ENCODE results near the gene FBP1.

The FBP1 gene

DNA sequence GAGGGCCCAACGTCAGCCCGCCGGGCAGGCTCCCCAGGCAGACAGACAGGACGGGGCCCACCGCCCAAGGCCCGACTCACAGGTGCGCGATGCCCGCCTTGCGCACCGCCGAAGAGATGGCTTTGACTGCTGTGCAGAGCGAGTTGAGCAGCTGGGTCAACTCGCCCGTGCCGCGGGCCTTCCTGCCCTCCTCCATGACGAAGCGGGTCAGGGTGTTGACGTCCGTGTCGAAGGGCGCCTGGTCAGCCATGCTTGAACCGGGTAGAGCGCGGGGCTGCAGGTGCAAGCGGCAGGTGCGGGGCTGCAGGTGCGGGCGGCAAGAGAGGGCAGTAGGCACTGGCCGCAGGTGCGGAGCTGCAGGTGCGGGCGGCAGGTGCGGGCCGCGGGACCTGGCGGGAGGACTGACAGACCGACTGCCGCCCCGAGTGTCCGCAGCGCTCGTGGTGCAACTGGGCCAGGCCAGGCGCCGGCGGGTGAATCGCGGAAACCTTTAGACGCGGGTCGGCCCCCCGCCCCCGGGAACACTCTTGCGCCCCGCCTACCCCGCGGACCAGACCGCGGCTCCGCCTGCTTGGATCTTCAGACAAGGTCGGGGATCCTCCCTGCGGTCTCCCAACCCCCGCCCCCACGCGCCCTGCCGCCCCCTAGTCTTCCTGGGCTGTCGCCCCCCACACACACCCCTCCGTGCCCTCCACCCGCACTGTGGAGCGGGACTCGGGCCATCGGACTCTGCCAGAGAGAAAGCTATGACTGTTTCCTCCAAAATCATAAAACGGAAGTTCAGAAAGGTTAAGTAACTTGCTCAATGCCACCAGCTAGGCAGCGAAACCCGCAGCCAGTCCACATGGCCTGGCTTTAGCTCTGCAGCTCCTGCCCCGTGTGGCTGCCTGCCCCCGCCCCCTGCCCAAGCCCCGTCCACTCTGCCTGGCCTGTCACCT lies at the start of gene FBP1:
Gene FBP1, minus strand, starts transcription at position 458 of the 938 bp plus-strand sequence. Its CDS starts 208 bp downstream, at position 250.
- FAIRE-seq: no peak

DNA sequence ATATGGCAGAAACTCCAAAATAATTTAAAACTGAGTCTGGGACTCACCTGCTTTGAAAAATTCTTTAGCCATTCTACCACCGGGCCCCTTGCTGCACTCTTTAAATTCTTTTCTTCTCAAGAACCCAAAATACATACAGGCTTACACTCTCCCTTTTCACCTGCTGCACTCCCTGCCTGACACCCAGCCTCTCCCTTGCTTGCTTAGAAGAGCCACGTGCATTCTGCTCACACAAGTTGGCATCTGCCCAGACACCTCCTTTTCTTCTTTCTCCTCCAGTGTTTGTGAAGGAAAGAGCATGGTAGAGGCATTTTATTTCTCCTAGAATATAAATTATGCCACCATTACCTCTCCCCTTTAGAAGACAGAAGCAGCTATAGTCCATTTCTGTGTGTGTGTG lies 48.1 kb upstream of the FBP1 start:
- no peak for FAIRE-seq

DNA sequence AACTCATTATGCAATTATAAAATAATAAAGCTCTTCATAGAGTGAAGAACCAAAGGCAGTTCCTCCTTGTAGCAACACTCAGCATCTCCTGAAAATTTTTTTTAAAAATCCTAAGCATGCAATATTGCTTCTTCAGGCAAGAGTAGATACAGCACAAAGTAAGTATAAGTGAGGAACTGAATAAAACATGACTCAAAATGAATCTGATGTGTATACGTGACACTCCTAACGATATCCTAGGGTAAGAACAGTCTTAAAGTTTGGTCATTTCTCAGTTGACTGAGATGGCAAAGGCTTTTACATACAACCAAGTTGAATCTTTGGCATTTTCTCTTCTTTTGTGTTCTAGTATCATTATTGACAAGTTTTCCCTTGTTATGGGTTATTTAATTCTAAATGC lies 46.0 kb upstream of the FBP1 start:
- no peak for FAIRE-seq

DNA sequence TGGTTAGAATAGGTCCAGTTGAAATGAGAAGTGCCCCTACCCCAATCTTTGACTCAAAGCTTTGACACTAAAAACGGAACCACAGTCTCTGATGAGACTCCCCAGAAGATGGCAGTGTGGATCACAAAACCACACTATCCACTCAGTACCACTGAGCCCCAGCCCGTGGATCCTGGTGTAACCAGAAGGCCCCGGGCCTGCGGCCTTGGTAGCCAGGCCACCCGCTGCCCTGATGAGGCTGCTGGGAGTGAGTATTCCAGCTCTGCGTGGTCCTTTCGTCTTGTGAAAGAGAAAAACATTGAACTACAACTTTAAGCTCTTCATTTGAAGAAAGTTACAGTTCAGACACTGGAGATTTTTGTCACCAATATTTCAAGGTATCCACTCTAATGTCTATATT lies 42.2 kb upstream of the FBP1 start:
- no peak for FAIRE-seq

DNA sequence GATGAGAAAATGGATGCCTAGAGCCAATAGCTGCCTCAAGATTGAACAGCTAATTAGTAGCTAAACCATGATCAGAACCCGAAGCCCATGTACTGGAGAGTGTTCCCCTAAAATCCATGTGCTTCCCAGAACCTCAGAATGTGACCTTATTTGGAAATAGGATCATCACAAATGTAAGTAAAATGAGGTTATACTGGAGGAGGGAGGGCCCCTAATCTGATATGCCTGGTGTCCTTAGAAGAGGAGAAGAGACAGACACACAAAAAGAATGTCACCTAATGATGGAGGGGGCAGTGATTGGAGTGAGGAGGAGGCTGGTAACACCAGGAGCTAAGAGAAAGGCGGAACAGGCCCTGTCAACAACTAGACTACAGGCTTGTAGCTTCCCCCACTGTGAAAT lies 41.3 kb upstream of the FBP1 start:
- FAIRE-seq: no peak

DNA sequence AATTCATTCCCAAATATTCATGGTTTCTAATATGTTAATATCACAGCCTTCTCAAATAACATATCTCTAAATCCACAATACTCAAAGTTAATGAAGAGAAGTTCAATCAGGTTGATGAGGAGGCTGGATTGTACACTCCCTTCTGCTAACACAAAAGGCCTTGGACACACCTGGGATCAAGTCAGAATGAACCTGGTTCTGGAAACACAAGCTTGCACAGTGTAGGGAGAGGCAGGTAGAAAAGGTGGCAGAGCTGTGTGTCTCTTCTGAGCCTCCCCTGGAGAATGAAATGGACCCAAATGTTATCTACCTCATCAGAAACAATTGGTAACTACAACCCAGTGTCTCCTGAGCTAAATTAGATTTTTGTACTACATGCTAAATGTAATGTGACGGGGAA lies 40.7 kb upstream of the FBP1 start:
- FAIRE-seq: no peak

DNA sequence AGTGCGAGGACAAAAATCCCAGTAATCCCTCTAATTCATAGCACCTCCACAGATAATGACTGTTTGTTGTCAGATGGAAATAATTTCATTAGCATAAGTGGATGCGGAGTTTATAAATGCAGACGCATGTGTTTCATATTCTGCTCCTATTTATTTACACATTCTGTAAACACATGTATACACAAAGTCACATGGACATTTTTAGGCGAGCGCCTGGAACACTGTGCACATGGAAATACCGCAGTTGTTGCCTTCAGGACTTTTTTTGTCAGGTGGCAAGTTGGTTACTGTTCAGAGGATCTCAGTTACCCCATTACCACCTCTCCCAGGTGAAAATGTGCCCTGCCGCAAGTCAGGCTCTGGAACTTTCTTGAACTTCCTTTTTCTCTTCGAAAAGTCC lies 40.3 kb upstream of the FBP1 start:
- FAIRE-seq: no peak

DNA sequence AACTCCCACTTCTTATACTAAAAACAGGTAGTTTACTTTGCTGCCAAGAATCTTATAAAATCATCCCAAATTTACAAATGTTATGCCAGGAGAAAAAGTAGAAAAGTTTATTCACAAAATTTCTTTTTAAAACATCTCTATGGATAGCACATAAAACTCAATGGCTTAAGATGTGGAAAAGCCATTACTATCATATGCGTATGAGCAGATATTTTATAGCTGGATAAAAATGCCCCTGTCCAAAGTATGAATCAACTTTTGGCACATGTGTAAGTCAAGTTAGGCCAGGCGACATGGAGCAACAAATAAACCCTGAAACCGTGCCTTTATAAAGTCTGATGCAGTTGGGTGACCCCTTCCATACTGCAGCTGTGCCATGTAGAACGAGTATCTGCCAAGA lies 38.6 kb upstream of the FBP1 start:
- no peak for FAIRE-seq

DNA sequence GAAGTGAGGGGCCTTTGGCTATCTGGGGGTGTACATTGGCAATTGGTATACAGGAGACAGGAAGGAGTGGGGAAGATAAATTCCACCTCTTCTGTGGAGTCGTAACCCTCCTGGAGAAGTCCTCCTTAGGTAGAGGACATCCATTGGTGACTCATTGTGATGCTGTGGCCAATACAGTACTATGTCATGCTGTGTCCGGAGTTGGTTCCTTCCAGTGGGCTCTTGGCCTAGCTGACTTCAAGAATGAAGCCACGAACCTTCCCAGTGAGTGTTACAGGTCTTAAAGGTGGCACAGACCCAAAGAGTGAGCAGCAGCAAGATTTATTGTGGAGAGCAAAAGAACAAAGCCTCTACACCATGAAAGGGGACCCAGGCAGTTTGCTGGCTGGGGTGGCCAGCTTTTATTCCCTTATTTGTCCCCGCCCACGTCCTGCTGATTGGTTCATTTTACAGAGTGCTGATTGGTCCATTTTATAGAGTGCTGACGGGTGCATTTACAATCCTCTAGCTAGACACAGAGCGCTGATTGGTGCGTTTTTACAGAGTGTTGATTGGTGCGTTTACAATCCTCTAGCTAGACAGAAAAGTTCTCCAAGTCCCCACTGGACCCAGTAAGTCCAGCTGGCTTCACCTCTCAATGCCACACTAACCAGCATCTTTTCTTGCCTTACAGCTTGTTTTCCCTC lies 37.3 kb upstream of the FBP1 start:
- FAIRE-seq: no peak

DNA sequence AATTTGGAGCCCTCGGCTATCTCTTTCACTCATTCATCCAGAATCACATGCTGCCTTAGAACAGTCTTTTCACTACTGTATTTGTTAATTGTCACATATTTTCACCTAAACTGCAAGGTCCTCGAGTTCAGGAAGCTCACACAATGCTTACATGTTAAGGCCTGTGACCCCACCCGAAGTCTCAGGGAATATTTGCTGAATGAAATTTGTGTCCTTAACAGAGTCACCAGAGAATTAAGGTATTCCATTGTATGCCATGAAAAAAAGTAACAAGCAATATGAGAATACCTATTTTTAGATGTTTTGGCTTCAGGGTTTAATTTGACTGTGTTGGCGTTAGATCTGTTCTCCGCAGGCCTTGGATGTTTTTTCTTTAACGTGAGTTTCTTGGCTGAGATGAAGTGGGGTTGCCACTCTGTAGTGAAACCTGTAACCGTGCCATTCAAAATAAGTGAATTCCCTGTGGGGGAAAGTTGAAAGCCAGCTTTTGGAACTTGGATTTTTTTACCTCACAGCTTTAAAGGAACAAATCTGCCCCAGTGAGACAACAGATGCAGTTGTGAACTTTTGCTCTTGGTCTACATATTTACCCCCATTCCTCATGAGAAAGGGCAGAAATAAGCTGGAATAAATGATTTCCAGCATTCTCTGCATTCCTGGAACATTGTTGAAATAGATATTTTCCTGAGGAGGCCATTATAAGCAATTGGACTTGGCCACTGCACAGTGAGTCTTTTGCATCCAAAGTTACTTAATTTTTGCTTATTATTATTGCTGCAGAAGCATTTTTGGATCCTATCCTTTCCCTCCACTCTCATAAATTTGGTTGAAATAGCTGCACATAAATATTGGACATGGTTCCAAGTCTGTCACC lies 35.9 kb upstream of the FBP1 start:
- no peak for FAIRE-seq

DNA sequence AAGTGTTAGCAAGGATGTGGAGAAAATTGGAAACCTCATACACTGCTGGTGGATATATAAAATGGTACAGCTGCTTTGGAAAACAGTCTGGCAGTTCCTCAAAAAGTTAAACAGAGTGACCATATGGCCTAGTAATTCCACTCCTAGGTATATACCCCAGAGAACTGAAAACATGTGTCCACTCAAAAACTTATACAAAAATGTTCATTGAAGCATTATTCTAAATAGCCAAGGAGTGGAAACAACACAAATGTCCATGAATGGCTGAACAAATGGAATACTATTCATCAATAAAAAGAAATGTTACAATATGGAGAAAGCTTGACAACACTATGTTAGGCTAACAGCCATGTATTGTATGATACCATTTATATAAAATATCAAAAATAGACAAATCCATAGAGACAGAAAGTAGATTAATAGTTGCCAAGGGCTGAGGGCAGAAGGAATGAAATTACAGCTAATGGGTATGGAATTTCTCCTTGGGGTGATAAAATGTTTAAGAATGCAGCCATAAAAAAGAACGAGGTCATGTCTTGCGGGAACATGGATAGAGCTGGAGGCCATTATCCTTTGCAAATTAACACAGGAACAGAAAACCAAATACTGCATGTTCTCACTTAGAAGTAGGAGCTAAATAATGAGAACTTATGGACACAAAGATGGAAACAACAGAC lies 33.6 kb upstream of the FBP1 start:
- FAIRE-seq: no peak

DNA sequence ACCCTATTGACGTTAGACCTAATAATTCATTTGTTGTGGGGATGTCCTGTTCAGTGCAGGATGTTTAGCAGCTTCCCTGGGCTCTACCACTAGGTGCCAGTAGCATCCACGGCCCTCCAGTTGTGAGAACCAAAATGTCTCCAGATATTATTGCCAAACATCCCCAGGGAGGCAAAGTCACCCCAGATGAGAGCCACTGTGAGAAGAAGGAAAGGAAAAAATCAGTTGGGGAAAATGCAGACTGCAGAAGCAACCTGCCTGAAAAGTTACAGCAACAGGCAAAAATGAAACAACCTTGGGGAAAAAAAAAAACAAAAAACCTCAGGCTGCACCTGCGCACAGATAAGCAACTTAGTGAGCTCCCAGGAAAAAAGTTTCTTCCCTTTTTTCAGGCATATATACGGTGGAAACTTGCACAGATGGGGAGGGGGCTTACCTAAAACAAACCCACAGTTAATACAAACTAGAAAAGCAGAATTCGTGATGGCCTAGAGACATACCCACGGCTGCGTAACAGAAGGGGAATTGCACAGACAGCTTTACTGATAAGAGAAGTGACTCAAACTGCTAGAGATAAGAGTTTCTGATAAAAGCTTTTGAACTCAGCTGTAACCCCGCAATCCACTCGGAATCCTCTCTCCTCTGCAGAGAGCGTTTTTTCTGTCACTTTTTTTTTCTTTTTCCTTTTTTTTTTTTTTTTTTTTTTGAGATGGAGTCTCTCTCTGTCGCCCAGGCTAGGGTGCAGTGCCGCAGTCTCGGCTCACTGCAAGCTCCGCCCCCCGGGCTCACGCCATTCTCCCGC lies 29.8 kb upstream of the FBP1 start:
- no peak for FAIRE-seq

DNA sequence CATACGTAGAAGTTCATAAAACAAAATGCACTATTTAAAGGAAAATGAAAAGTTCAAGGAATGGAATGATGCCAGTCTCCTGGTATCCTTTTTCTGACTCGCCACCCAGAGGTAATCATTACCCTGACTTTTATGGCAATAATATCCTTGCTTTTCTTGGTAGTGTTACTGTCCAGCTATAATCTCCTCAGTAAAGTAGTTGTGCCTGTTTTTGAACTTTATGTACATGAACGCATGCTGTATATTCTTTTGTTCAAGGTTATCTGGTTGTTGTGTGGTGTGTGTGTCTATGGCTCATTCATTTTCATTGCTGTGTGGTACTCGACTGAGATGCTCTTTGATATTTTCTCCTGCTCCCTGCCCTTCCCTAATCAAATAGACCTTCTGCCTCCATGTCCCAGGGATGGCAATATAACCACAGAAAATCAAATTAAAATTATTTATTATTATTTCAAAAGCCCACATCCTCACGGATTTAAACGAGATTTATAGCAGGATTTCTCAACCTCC lies 29.2 kb upstream of the FBP1 start:
- no peak for FAIRE-seq

DNA sequence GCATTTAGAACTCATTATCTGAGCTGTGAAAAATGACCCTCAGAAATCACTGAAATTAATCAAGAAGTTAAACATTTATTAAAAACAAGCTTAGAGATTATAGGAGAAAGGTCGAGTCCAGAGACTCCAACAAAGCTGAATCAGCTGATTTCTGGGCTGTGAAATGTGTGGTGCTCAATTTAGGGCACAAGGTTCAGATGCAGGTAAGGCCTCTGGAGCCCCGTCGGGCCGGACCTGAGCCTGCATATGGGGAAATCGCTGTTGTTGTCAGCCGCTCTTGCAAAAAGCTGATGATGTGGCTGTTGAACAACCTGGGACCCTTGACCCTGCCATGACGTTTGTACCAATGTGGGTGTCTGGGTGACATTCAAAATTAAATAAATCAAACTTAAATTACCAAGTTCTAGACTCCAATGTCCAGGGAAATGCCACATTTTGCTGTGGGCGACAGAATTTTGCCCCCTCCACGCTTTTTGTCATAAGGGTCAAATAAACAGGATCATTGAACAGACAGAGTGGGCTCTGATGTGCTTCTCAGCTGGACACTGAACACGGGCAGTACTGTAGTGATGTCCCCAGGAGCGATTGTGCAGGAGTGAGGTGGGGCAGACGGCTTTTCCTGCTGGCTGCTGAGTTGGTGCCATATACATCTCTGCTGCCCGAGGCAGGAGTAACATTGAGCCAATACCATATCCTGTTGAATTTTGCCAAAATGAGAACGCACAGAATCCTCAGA lies 27.2 kb upstream of the FBP1 start:
- no peak for FAIRE-seq

DNA sequence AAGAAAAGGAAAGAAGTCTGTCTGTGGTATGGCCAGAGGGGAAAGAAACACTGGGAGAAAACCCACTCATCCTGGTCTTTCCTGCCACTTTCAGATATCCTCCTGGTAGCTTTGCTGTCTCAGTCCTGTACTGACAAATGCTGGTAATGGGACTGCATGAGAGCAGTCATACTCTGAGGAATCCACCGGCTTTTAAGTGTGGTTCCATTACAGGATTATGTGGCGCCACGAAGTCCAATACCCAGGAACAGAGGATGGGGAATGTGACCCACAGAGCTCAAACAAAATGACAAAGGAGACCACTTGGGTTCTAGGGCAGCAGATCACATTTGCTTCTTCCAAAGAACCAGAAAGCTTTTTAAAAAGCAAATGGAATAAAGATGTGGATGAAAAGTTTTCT lies 26.3 kb upstream of the FBP1 start:
- no peak for FAIRE-seq

DNA sequence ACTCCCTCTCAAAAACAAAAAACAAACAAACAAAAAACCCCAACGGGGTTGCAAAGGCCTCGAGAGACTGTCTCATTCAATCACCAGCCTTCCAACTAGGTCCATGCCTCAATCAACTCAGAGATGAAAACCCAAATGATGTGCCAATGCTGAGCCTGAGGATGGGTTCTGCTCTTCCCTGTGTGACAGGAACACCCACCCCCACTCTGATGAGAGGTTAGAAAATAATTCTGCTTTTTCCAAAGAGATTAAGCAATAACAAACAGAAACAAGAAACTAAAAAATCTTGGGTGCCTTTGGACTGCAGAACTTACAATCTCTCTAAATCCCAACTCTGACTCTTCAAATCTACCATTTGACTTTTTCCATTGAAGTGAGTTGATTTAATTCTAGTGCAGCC lies 25.5 kb upstream of the FBP1 start:
- FAIRE-seq: no peak

DNA sequence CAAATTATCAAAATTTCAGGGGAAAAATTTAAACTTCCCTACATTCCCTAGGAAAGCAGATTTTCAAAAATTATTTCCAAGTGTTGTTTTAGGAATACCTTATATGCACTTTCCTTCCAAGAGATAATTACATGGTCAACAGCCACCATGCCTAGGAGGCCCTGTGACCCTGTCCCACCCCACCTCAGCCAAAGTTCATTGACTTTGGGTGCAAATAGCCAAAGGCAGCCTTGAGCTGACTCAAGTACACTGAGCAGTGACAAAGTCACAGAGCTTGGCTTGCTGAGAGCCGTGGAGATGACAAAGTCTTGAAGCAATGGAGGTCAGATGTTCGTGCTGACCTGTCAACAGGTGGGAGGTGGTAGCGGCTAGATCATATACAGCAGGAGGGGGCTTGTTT lies 24.3 kb upstream of the FBP1 start:
- no peak for FAIRE-seq

DNA sequence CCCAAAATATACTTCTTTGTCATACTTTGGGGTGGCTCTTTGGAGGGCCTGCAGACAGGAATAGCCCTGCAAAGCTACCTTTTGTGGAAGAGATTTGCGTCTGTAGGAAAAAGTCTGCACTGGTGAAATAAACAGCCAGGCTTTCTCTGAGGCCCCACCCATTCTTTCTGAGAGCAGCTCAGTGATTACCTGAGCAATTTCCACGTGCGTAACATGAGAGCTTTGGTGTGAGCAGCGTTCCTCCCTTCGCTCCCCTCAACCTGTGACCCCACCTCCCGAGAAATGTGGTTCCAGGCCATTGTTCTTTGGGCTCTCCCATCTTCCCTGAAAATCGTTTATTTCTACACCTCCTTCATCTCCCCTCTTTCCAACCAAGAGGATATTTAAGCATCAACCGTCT lies 23.8 kb upstream of the FBP1 start:
- FAIRE-seq: no peak

DNA sequence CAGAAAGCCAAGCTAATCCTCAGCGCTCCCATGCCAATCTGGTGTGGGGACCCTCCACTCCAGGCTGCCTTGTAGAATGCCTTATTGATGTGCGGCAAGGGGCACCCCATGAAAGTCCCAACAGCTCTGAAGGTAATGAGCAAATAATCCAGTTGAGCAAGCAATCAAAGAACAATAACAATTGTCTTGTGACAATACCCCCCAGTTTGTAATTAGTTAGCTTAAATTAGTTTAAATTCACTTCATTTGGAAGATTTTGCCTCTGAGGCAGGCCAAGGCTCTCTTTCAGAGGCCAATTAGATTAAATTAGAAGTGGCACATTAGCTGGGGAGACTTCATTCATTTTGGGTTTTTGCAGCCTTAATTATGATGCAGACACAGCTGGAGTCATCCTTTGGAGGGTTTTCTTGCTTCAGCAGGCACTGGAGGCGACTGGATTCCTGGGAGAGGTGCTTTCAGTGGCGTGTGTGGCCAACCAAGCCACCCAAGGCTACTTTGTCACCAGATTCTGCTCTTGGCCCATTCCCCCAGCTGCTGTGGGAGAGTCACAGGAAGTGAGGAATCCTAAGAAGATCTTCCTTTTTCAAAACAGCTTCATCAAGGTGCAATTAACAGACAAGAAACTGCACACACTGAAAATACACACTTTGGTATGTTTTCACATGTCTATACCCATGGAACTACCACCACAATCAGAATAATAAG lies 17.9 kb upstream of the FBP1 start:
- no peak for FAIRE-seq

DNA sequence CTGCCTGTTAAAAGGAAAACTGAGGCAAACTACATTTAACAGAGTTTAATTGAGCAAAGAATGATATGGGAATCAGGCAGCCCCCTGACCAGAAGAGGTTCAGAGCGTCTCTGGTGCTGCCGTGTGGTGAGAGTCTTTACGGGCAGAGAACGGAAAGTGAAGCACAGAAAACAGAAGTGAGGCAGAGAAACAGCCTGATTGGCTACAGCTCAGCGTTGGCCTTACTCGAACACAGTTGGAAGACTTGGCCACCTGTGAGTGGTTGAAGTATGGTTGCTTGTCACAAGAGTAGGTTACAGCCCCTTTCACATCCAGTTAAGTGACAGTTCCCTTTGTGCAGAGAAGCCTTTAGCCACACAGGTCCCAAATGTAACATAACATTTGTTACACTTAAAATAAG lies 16.9 kb upstream of the FBP1 start:
- FAIRE-seq: no peak

All from A204.1 (cell line).